Neural cell (in vitro differentiated cells): Measurements from ENCODE around the gene QRICH2. TPM values are rescaled to one million over a fixed set of nuclear protein-coding genes. Genes with fewer than 3 reads are reported as not detected.

Experiments
- H2AFZ ChIP-seq: fragments of 200-600, 300-800 bp; sonication (generic), shearing (Covaris generic); 2 replicates; pipeline ENCODE4 v1.6.0; 2014; ENCODE audit warnings: low read depth, mild to moderate bottlenecking, antibody characterized with exemption, low read length, moderate library complexity
- H3F3A ChIP-seq: fragments of 200-600 bp; shearing (Covaris generic); 2 replicates; pipeline ENCODE4 v1.6.1; 2016; ENCODE audit warnings: mild to moderate bottlenecking, moderate library complexity, mixed read lengths, antibody characterized with exemption, low read length; ENCODE audit not compliant: insufficient read depth, poor library complexity, severe bottlenecking
- H3K27ac ChIP-seq: fragments of 200-600, 300-800 bp; sonication (generic), shearing (Covaris generic); 2 replicates; pipeline ENCODE4 v1.5.1; 2014; ENCODE audit warnings: mild to moderate bottlenecking, low read length, moderate library complexity
- H3K27me3 ChIP-seq: fragments of 300-800, 200-600 bp; sonication (generic), shearing (Covaris generic); 2 replicates; pipeline ENCODE4 v1.6.0; 2014; ENCODE audit warnings: mild to moderate bottlenecking, low read depth, low read length, moderate library complexity; ENCODE audit not compliant: insufficient read depth
- H3K36me3 ChIP-seq: fragments of 300-800, 200-600 bp; sonication (generic), shearing (Covaris generic); 2 replicates; pipeline ENCODE4 v1.5.1; 2014; ENCODE audit warnings: mild to moderate bottlenecking, antibody characterized with exemption, low read length, moderate library complexity; ENCODE audit not compliant: insufficient read depth
- H3K4me2 ChIP-seq: fragments of 300-800, 200-600 bp; sonication (generic), shearing (Covaris generic); 2 replicates; pipeline ENCODE4 v1.6.0; 2014; ENCODE audit warnings: mild to moderate bottlenecking, low read length
- H3K4me3 ChIP-seq: fragments of 300-800, 200-600 bp; sonication (generic), shearing (Covaris generic); 2 replicates; pipeline ENCODE4 v1.5.1; 2014; ENCODE audit warnings: mild to moderate bottlenecking, low read length, moderate library complexity
- H3K79me2 ChIP-seq: fragments of 200-600 bp; shearing (Covaris generic); replicated peaks from 2 replicates; pipeline ENCODE4 v1.6.0; 2014; ENCODE audit warnings: mild to moderate bottlenecking, low read length, moderate library complexity; ENCODE audit not compliant: insufficient read depth
- H3K9ac ChIP-seq: fragments of 300-800, 200-600 bp; sonication (generic), shearing (Covaris generic); 2 replicates; pipeline ENCODE4 v1.6.1; 2016; ENCODE audit warnings: mild to moderate bottlenecking, low read length, mixed read lengths
- H3K9me2 ChIP-seq: fragments of 200-600 bp; shearing (Covaris generic); 2 replicates; pipeline ENCODE4 v1.6.1; 2016; ENCODE audit warnings: mild to moderate bottlenecking, low read length, mixed read lengths; ENCODE audit not compliant: insufficient read depth
- H3K9me3 ChIP-seq: fragments of 200-600, 300-800 bp; sonication (generic), shearing (Covaris generic); 2 replicates; pipeline ENCODE4 v1.6.1; 2016; ENCODE audit warnings: mild to moderate bottlenecking, mixed run types, low read length, moderate library complexity, mixed read lengths
- H4K20me1 ChIP-seq: fragments of 200-600 bp; shearing (Covaris generic); 2 replicates; pipeline ENCODE4 v1.6.1; 2016; ENCODE audit warnings: mild to moderate bottlenecking, mixed run types; ENCODE audit not compliant: insufficient read depth
- EP300 ChIP-seq: fragments of 450-650 bp; conservative IDR thresholded peaks from 2 replicates; pipeline ENCODE4 v1.6.1; 2014; ENCODE audit warnings: antibody characterized with exemption, mild to moderate bottlenecking, moderate library complexity; ENCODE audit not compliant: poor library complexity, severe bottlenecking
- EZH2 ChIP-seq: fragments of 200-600, 300-800 bp; shearing (Covaris generic), sonication (generic); IDR thresholded peaks from 2 replicates; pipeline ENCODE4 v1.6.1; 2014; ENCODE audit warnings: antibody characterized with exemption, low read length, borderline replicate concordance, mild to moderate bottlenecking; ENCODE audit not compliant: insufficient read depth, poor library complexity, severe bottlenecking
- MXI1 ChIP-seq: fragments of 450-650 bp; conservative IDR thresholded peaks from 2 replicates; pipeline ENCODE4 v1.6.1; 2014; ENCODE audit warnings: antibody characterized with exemption, mild to moderate bottlenecking; ENCODE audit not compliant: poor library complexity, severe bottlenecking
- POLR2AphosphoS5 ChIP-seq: IDR thresholded peaks from 2 replicates; pipeline ENCODE4 v1.6.1; 2012
- RAD21 ChIP-seq: fragments of 450-650 bp; conservative IDR thresholded peaks from 2 replicates; pipeline ENCODE4 v1.6.1; 2014; ENCODE audit warnings: antibody characterized with exemption, mild to moderate bottlenecking, moderate library complexity
- SMC3 ChIP-seq: fragments of 450-650 bp; conservative IDR thresholded peaks from 2 replicates; pipeline ENCODE4 v1.6.1; 2014; ENCODE audit warnings: antibody characterized with exemption, mild to moderate bottlenecking, moderate library complexity; ENCODE audit not compliant: poor library complexity
- TAF1 ChIP-seq: IDR thresholded peaks from 2 replicates; pipeline ENCODE4 v1.6.1; 2012; ENCODE audit warnings: low read depth
- polyA plus RNA-seq: library from polyadenylated mRNA; depleted of rRNA; stranded (reverse); fragments of >200 nt; gene quantifications from 2 replicates; pipeline ENCODE4 v1.2.3, GENCODE V29; 2014
- TF ChIP-seq, protein P1 (sequence below): fragments of 450-650 bp; IDR thresholded peaks from 2 replicates; pipeline ENCODE4 v1.5.1; 2014; ENCODE audit warnings: antibody characterized with exemption, mild to moderate bottlenecking, moderate library complexity; ENCODE audit not compliant: poor library complexity, severe bottlenecking
- TF ChIP-seq, protein P2 (sequence below): IDR thresholded peaks from 2 replicates; pipeline ENCODE4 v1.6.1; 2012; ENCODE audit warnings: borderline replicate concordance

QRICH2 gene
- polyA plus RNA-seq, 1 donor from 2014 or later, result 17.3 TPM

- Histone ChIP-seq H3K9ac (no peak overlapping the region), H3K27me3 (no peaks in the 10 kb centered on the region), H3K4me3 (no peak overlapping the region), H3K9me3 (no peaks in the 10 kb centered on the region), H3K27ac (no peak overlapping the region), H2AFZ (no peak overlapping the region), H3K9me2 (no peaks in the 10 kb centered on the region), H3F3A (no peaks in the 10 kb centered on the region), H3K79me2 (no peaks in the 10 kb centered on the region), H3K4me2 (no peak overlapping the region), H4K20me1 (no peaks in the 10 kb centered on the region), H3K36me3 (peaks cover 1% of the 10 kb centered on the region)
- TF ChIP-seq EZH2 (no peak), SMC3 (no peak), TAF1 (no peak), EP300 (no peak), POLR2AphosphoS5 (no peak), MXI1 (no peak), RAD21 (no peak)
- TF ChIP-seq, protein P1, sequence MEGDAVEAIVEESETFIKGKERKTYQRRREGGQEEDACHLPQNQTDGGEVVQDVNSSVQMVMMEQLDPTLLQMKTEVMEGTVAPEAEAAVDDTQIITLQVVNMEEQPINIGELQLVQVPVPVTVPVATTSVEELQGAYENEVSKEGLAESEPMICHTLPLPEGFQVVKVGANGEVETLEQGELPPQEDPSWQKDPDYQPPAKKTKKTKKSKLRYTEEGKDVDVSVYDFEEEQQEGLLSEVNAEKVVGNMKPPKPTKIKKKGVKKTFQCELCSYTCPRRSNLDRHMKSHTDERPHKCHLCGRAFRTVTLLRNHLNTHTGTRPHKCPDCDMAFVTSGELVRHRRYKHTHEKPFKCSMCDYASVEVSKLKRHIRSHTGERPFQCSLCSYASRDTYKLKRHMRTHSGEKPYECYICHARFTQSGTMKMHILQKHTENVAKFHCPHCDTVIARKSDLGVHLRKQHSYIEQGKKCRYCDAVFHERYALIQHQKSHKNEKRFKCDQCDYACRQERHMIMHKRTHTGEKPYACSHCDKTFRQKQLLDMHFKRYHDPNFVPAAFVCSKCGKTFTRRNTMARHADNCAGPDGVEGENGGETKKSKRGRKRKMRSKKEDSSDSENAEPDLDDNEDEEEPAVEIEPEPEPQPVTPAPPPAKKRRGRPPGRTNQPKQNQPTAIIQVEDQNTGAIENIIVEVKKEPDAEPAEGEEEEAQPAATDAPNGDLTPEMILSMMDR, result no peak
- TF ChIP-seq, protein P2, sequence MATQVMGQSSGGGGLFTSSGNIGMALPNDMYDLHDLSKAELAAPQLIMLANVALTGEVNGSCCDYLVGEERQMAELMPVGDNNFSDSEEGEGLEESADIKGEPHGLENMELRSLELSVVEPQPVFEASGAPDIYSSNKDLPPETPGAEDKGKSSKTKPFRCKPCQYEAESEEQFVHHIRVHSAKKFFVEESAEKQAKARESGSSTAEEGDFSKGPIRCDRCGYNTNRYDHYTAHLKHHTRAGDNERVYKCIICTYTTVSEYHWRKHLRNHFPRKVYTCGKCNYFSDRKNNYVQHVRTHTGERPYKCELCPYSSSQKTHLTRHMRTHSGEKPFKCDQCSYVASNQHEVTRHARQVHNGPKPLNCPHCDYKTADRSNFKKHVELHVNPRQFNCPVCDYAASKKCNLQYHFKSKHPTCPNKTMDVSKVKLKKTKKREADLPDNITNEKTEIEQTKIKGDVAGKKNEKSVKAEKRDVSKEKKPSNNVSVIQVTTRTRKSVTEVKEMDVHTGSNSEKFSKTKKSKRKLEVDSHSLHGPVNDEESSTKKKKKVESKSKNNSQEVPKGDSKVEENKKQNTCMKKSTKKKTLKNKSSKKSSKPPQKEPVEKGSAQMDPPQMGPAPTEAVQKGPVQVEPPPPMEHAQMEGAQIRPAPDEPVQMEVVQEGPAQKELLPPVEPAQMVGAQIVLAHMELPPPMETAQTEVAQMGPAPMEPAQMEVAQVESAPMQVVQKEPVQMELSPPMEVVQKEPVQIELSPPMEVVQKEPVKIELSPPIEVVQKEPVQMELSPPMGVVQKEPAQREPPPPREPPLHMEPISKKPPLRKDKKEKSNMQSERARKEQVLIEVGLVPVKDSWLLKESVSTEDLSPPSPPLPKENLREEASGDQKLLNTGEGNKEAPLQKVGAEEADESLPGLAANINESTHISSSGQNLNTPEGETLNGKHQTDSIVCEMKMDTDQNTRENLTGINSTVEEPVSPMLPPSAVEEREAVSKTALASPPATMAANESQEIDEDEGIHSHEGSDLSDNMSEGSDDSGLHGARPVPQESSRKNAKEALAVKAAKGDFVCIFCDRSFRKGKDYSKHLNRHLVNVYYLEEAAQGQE, result no peak
Observed at GRCh38 chr17:76318586-76318985, 10.5 kb upstream of the QRICH2 start.

DNA sequence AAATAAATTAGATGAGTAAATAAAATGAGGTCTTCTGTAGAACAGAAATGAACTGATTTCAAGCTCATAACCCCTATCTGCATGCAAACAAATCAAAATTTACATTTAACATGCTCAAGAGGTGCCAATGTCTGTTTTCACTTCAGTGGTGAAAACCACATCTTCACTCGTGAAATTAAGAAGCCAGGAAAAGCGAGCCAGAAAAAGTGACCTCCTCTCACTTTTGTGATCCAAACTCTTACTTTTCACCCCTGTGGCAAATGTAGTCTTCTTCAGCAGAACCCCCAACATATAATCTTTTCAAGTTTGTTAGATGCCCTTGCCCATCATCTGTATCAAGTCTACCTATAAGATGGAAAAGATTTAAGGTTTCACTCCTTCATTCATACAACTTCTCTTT is 9.5 kb upstream of the QRICH2 start:
- no peaks in the 10 kb centered on the region for H3K79me2 ChIP-seq
- H3K9ac ChIP-seq, result no peak overlapping the region
- no peak overlapping the region for H2AFZ ChIP-seq
- no peaks in the 10 kb centered on the region for H3K9me3 ChIP-seq
- H3K4me3 ChIP-seq, result no peak overlapping the region
- no peaks in the 10 kb centered on the region for H4K20me1 ChIP-seq
- H3K36me3 ChIP-seq, result peaks cover 12% of the 10 kb centered on the region
- TF ChIP-seq EP300 (no peak), TAF1 (no peak), MXI1 (no peak), RAD21 (no peak), POLR2AphosphoS5 (no peak), SMC3 (no peak), EZH2 (no peak)
- TF ChIP-seq, protein P1, result no peak
- TF ChIP-seq, protein P2, result no peak
- H3F3A ChIP-seq, result no peaks in the 10 kb centered on the region
- H3K27me3 ChIP-seq, result no peaks in the 10 kb centered on the region
- H3K4me2 ChIP-seq, result no peak overlapping the region
- H3K9me2 ChIP-seq, result no peaks in the 10 kb centered on the region
- no peak overlapping the region for H3K27ac ChIP-seq
